Naive thymus-derived CD8-positive, alpha-beta T cell (primary cell): ENCODE results near the gene CLCF1. TPM values are rescaled to one million over a fixed set of nuclear protein-coding genes. Genes with fewer than 3 reads are reported as not detected.
A peak's percentile ranks its signal among the peaks of the same experiment; 100 is the strongest.
"Not testable (repeated sequence)": the region's sequence is repeated elsewhere in the genome, so short reads cannot be mapped to it uniquely, and the experiment has no call there.

Source experiments
- ATAC-seq, 2 donors: fragments of 150-1000 bp; cut with Tn5 transposase in 1 of 2; sonication (Bioruptor Pico), chemical (Tn5 transposase) in 1 of 2; 1 replicate in 1 of 2; 2 replicates in 1 of 2; pipeline ENCODE4 v1.10.0; 2021; ENCODE audit warnings: mild to moderate bottlenecking in 2 of 2, moderate library complexity in 2 of 2
- POLR2A ChIA-PET: fragments of 350-600 bp; sonication (Branson Sonifier 250); formaldehyde crosslinking; loops from one replicate; lab custom pipeline; 2021; ENCODE audit warnings: antibody characterized with exemption; lab: Charles Lee
- DNase-seq, 10 donors: peaks; one replicate each; pipeline versions ENCODE4 v3.0.0 to v3.0.0-alpha.2; 2020 to 2022
- H3K27ac Mint-ChIP-seq, 10 donors: one replicate each; pipeline ENCODE4 v1.8.0; 2020 to 2022; ENCODE audit warnings: mild to moderate bottlenecking in 10 of 10, mixed read lengths in 10 of 10, moderate library complexity in 4 of 10, inconsistent platforms in 1 of 10
- H3K27me3 Mint-ChIP-seq, 5 donors: one replicate each; pipeline ENCODE4 v1.8.0; 2021 to 2022; ENCODE audit warnings: mixed read lengths in 5 of 5
- H3K36me3 Mint-ChIP-seq, 3 donors: one replicate each; pipeline ENCODE4 v1.8.0; 2020 to 2022; ENCODE audit warnings: mixed read lengths in 3 of 3, mild to moderate bottlenecking in 2 of 3, inconsistent platforms in 1 of 3
- H3K4me1 Mint-ChIP-seq, 4 donors: one replicate each; pipeline ENCODE4 v1.8.0; 2021 to 2022; ENCODE audit warnings: mixed read lengths in 4 of 4
- H3K4me3 Mint-ChIP-seq, 10 donors: one replicate each; pipeline ENCODE4 v1.8.0; 2020 to 2022; ENCODE audit warnings: mild to moderate bottlenecking in 10 of 10, mixed read lengths in 10 of 10, moderate library complexity in 6 of 10, inconsistent platforms in 1 of 10
- H3K9me3 Mint-ChIP-seq, 9 donors: one replicate each; pipeline ENCODE4 v1.8.0; 2020 to 2022; ENCODE audit warnings: mixed read lengths in 9 of 9, mild to moderate bottlenecking in 3 of 9, inconsistent platforms in 1 of 9, moderate library complexity in 1 of 9
- polyA plus RNA-seq, 3 donors: library from polyadenylated mRNA; unstranded; fragments of 300-500 nt; fragmentation: Illumina TruSeq; gene quantifications; one replicate each; pipeline ENCODE4 v1.2.3, GENCODE V29; 2021
- total RNA-seq, 8 experiments: library from RNA in 2 of 8; stranded (reverse) in 2 of 8; gene quantifications; one replicate each; pipeline ENCODE4 v1.2.3 and lab custom pipeline; 2021 to 2026

CLCF1 gene
- total and polyA plus RNA-seq, 5 experiments from 2014 or later = 0.58 to 1.5 (median 1.1) TPM; not detected in 2

DNA sequence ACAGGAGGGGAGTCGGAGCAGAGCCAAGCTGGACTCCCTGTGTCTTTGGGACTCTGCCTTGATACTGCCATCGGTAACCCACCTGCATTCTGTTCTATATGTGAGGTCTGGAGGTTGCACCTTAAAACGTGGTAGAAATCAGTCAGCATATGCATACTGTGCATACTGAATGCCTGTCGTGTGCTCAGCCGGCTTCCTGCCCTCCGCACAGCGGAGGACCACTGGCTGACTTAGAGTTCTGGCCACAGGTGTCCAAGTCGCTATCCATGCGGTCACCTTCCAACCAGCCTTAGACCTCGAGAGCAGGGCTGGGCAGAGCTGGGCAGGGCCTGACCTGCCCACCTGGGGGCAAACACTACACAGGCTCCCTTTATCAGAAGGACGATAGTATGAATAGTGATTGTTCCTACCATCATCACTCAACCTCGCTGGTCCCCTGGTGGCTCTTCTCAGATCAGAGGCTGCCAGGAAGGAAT is 34.3 kb upstream of the CLCF1 start:
- DNase-seq (no peak), ATAC-seq (no peak)
- Mint-ChIP-seq H3K4me1 (peaks cover 42 to 93% (median 85%) of the 10 kb centered on the region in 4 donors), H3K27ac (peak overlapping the region; percentile 85 to 97 (median 94)), H3K4me3 (peak overlapping the region; percentile 93 to 99 (median 98)), H3K27me3 (no peaks in the 10 kb centered on the region), H3K36me3 (peaks cover 4 to 36% (median 16%) of the 10 kb centered on the region in 3 donors), H3K9me3 (peaks cover 0 to 2% (median 0%) of the 10 kb centered on the region in 9 donors)
- POLR2A ChIA-PET = interaction anchor here (0.6 to 25.5 kb wide), 18 partner anchors 11 to 1988 kb away, joined by 3 to 2390 read pairs (median 10); partner anchors contain the start of genes AIP, ANKRD13D, CARNS1 and CDK2AP2

- peaks cover 4 to 36% (median 16%) of the 10 kb centered on the region in 3 donors for H3K36me3 Mint-ChIP-seq
- DNase-seq (peak in 2 of 10 donors; percentile 33 to 43), ATAC-seq (no peak)
- no peaks in the 10 kb centered on the region for H3K27me3 Mint-ChIP-seq
- peaks cover 0 to 2% (median 0%) of the 10 kb centered on the region in 9 donors for H3K9me3 Mint-ChIP-seq
- peak overlapping the region; percentile 85 to 97 (median 94) for H3K27ac Mint-ChIP-seq
- POLR2A ChIA-PET = interaction anchor here (0.6 to 25.5 kb wide), 17 partner anchors 11 to 1987 kb away, joined by 3 to 2390 read pairs (median 12); partner anchors contain the start of genes AIP, ANKRD13D, CARNS1 and CDK2AP2
- peaks cover 39 to 89% (median 80%) of the 10 kb centered on the region in 4 donors for H3K4me1 Mint-ChIP-seq
- peak overlapping the region; percentile 93 to 99 (median 98) for H3K4me3 Mint-ChIP-seq
Measured at GRCh38 chr11:67406969-67407687, 33.7 kb upstream of the CLCF1 start.

DNA sequence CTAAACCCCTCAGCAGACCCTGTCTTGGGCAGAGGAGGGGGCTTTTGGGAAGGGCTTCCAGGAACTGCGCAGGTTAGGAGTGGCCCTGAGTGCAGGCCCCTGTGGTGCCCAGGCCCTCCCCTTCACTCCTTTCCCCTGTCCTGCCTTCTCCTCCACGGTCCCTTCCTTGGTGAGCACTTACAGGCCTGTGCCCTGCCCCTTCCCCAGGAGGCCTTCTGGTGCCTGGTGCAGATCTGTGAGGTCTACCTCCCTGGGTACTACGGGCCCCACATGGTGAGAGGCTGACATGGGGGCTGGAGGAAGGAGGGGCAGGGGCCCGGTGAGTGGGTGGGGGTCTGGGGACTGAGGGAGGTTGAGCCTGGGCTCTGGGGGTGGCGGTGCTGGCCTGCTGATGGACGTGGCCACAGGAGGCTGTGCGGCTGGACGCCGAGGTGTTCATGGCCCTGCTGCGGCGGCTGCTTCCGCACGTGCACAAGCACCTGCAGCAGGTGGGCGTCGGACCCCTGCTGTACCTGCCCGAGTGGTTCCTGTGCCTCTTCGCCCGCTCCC is 33.1 kb upstream of the CLCF1 start:
- Mint-ChIP-seq H3K27me3 (no peaks in the 10 kb centered on the region), H3K9me3 (peaks cover 0 to 2% (median 0%) of the 10 kb centered on the region in 9 donors), H3K27ac (peak overlapping the region; percentile 85 to 97 (median 94)), H3K4me1 (peaks cover 33 to 85% (median 75%) of the 10 kb centered on the region in 4 donors), H3K36me3 (peaks cover 4 to 36% (median 16%) of the 10 kb centered on the region in 3 donors), H3K4me3 (peak overlapping the region; percentile 93 to 99 (median 98))
- ATAC-seq (no peak), DNase-seq (peak in 1 of 10 donors; percentile 27)
- POLR2A ChIA-PET = interaction anchor here (0.7 to 25.5 kb wide), 12 partner anchors 10 to 101 kb away, joined by 3 to 2390 read pairs (median 19); partner anchors contain the start of genes AIP, CARNS1, CDK2AP2 and CORO1B

GRCh38 chr11:67405688-67406339 is 32.4 kb upstream of the CLCF1 start:
- Mint-ChIP-seq H3K4me3 (peak overlapping the region; percentile 93 to 99 (median 98)), H3K9me3 (peaks cover 0 to 2% (median 0%) of the 10 kb centered on the region in 9 donors), H3K27ac (peak overlapping the region; percentile 85 to 97 (median 96)), H3K4me1 (peaks cover 28 to 81% (median 70%) of the 10 kb centered on the region in 4 donors), H3K36me3 (peaks cover 4 to 36% (median 16%) of the 10 kb centered on the region in 3 donors), H3K27me3 (no peaks in the 10 kb centered on the region)
- DNase-seq (no peak), ATAC-seq (no peak)
- POLR2A ChIA-PET = interaction anchor here (1.0 to 25.5 kb wide), 9 partner anchors 13 to 165 kb away, joined by 3 to 2390 read pairs (median 14); partner anchors contain the start of genes AIP, CARNS1, CORO1B and PITPNM1

DNA sequence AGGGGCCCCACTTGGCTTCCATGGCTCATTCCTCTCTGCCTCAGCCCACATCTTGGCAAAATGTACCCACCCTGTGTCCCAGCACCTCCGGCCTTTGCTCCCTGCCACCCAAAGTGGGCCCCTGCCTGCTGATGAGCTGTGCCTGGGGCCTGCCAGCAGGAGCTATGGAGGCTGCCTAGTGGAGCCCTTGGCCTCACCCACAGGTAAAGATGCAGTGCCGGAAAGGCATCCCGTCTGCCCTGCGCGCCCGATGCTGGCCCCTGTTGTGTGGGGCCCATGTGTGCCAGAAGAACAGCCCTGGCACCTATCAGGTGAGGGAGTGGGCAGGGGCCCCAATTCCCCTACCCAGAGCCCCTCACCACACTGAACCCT is 31.8 kb upstream of the CLCF1 start:
- ATAC-seq (no peak), DNase-seq (peak in 3 of 10 donors; percentile 35 to 48 (median 43))
- peaks cover 28 to 81% (median 69%) of the 10 kb centered on the region in 4 donors for H3K4me1 Mint-ChIP-seq
- H3K9me3 Mint-ChIP-seq = peaks cover 0 to 2% (median 0%) of the 10 kb centered on the region in 9 donors
- H3K4me3 Mint-ChIP-seq = peak overlapping the region; percentile 93 to 99 (median 98)
- H3K36me3 Mint-ChIP-seq = peaks cover 4 to 40% (median 18%) of the 10 kb centered on the region in 3 donors
- POLR2A ChIA-PET = interaction anchor here (0.7 to 25.5 kb wide), 15 partner anchors 12 to 165 kb away, joined by 3 to 2390 read pairs (median 6); partner anchors contain the start of genes AIP, CARNS1, CORO1B and PITPNM1
- H3K27me3 Mint-ChIP-seq = no peaks in the 10 kb centered on the region
- H3K27ac Mint-ChIP-seq = peak overlapping the region; percentile 85 to 97 (median 94)

DNA sequence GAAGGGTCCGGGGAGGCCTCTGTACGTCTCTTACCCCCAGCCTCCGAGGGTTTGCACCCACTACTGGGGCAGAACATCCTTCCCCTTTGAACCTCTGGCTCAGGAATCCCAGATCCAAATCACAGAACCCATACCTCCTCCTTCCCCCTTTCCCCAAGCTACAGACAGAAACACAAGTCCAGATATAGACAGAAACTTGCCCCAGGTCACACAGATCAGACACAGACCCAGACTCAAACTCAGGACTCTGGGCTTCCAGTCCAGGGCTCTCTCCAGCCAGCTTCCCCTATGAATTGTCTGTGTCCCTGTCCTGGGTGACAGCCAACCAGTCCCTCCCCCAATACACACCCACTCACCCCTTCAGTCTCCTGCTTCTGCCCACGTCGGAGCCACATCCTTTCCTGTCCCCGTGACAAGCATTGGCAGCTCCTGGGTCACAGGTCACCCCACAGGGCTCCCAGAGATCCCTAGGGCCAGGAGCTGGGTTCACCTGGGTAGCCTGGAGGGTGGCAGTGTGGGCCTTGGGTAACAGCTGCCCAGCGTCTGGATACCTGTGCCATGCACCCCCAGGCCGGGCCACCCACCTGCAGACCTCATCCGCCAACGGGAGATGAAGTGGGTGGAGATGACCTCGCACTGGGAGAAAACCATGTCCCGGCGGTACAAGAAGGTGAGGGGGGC is 31.3 kb upstream of the CLCF1 start:
- Mint-ChIP-seq H3K27ac (peak overlapping the region; percentile 85 to 97 (median 94)), H3K9me3 (peaks cover 0 to 2% (median 0%) of the 10 kb centered on the region in 9 donors), H3K27me3 (no peaks in the 10 kb centered on the region), H3K36me3 (peaks cover 4 to 36% (median 18%) of the 10 kb centered on the region in 3 donors), H3K4me1 (peaks cover 26 to 81% (median 67%) of the 10 kb centered on the region in 4 donors), H3K4me3 (peak overlapping the region; percentile 93 to 99 (median 98))
- peak in 4 of 10 donors; percentile 57 to 75 (median 58) for DNase-seq
- no peak for ATAC-seq
- POLR2A ChIA-PET = interaction anchor here (0.7 to 25.5 kb wide), 19 partner anchors 12 to 164 kb away, joined by 3 to 2390 read pairs (median 6); partner anchors contain the start of genes AIP, CARNS1, CORO1B and PITPNM1

DNA sequence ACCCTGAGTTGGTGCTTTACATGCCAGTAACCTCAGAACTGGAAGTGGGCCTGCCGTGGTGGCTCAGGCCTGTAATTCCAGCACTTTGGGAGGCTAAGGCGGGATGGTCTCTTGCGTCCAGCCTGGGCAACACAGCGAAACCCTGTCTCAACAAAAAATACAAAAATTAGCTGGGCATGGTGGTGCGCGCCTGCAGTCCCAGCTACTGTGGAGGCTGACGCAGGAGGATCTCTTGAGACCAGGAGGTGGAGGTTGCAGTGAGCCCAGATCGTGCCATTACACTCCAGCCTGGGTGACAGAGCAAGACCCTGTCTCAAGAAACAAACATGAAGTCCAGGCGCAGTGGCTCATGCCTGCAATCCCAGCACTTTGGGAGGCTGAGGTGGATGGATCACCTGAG is 29.7 kb upstream of the CLCF1 start:
- POLR2A ChIA-PET = interaction anchor here (0.6 to 25.5 kb wide), 23 partner anchors 10 to 604 kb away, joined by 3 to 2390 read pairs (median 6); partner anchors contain the start of genes AIP, CARNS1, CDK2AP2 and CORO1B
- Mint-ChIP-seq H3K36me3 (peaks cover 4 to 48% (median 19%) of the 10 kb centered on the region in 3 donors), H3K27ac (peak overlapping the region; percentile 85 to 97 (median 94))

DNA sequence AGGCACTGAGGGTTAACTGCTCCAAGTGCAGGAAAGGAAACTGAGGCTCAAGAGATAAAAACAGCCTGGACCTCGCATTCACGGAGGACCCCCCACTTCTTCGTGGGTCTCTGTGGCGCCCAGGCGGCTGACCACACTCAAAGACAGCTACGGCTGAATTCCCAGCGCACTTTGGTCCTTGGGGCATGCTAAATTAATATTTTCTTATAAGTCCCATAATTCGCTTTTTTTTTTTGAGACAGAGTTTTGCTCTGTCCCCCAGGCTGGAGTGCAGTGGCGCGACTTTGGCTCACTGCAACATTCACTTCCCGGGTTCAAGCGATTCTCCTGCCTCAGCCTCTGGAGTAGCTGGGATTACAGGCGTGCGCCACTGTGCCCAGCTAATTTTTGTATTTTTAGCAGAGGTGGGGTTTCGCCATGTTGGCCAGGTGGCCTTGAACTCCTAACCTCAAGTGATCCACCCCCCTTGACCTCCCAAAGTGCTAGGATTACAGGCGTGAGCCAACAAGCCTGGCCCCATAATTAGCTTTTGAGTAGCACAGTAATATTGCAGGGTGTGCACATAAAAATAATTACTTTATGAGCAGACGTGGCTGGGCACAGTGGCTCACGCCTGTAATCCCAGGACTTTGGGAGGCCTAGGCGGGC is 28.9 kb upstream of the CLCF1 start:
- H3K27ac Mint-ChIP-seq = peak overlapping the region; percentile 85 to 96 (median 93)
- ATAC-seq, H3K27me3 Mint-ChIP-seq, DNase-seq, H3K9me3 Mint-ChIP-seq: not testable (repeated sequence)
- peaks cover 20 to 80% (median 63%) of the 10 kb centered on the region in 4 donors for H3K4me1 Mint-ChIP-seq
- peak overlapping the region; percentile 81 to 99 (median 97) for H3K4me3 Mint-ChIP-seq
- peaks cover 4 to 53% (median 14%) of the 10 kb centered on the region in 3 donors for H3K36me3 Mint-ChIP-seq
- POLR2A ChIA-PET = interaction anchor here (0.6 to 25.5 kb wide), 32 partner anchors 10 to 764 kb away, joined by 3 to 2390 read pairs (median 6); partner anchors contain the start of genes AIP, ANKRD13D, CARNS1 and CDK2AP2

More for the DNA sequence above, 29.7 kb upstream of the CLCF1 start:
- ATAC-seq, H3K9me3 Mint-ChIP-seq, DNase-seq, H3K27me3 Mint-ChIP-seq: not testable (repeated sequence)
- Mint-ChIP-seq H3K4me3 (peak overlapping the region; percentile 93 to 99 (median 98)), H3K4me1 (peaks cover 21 to 80% (median 63%) of the 10 kb centered on the region in 4 donors)

GRCh38 chr11:67401495-67402191 is 28.2 kb upstream of the CLCF1 start, which contains the start of gene PPP1CA:
PPP1CA (minus strand) TSS chr11:67401858; CDS start chr11:67401782, 76 bp downstream.
- Mint-ChIP-seq H3K4me1 (peaks cover 18 to 79% (median 62%) of the 10 kb centered on the region in 4 donors), H3K9me3 (peaks cover 0 to 2% (median 0%) of the 10 kb centered on the region in 9 donors), H3K27ac (peak within 1 kb of the TSS; percentile 85 to 96 (median 93)), H3K27me3 (no peaks in the 10 kb centered on the region), H3K36me3 (peaks cover 0 to 51% (median 9%) of the 10 kb centered on the region in 3 donors), H3K4me3 (peak within 1 kb of the TSS; percentile 87 to 99 (median 97))
- POLR2A ChIA-PET = interaction anchor here (0.6 to 25.5 kb wide), 38 partner anchors 8 to 763 kb away, joined by 3 to 2390 read pairs (median 6); partner anchors contain the start of genes AIP, ANKRD13D, CARNS1 and CDK2AP2
- DNase-seq (peak; percentile 82 to 98 (median 93)), ATAC-seq (peak; percentile 62 to 71)
